Esophagus squamous epithelium (tissue), 5 donors: ENCODE measurements around the gene RPUSD4. TPM values are rescaled to one million over a fixed set of nuclear protein-coding genes. Genes with fewer than 3 reads are reported as not detected.

Experiments used
- DNase-seq: peaks from one replicate; lab custom pipeline; 2025; lab: John Stamatoyannopoulos, UW
- H3K27ac ChIP-seq, 4 donors: fragments of 200-600 bp; sonication (generic); one replicate each; pipeline ENCODE4 v1.5.1; 2016 to 2019; ENCODE audit warnings: mild to moderate bottlenecking in 1 of 4
- H3K27me3 ChIP-seq, 4 donors: fragments of 200-600 bp; sonication (generic); 1 replicate in 3 of 4; 2 replicates in 1 of 4; pipeline versions ENCODE4 v1.5.1 to v1.6.0; 2017 to 2021; ENCODE audit warnings: antibody characterized with exemption in 1 of 4
- H3K36me3 ChIP-seq, 3 donors: fragments of 200-600 bp; sonication (generic); one replicate each; pipeline ENCODE4 v1.5.1; 2016 to 2019
- H3K4me1 ChIP-seq, 3 donors: fragments of 200-600 bp; sonication (generic); one replicate each; pipeline ENCODE4 v1.5.1; 2017 to 2019
- H3K4me3 ChIP-seq, 4 donors: fragments of 200-600 bp; sonication (generic); 1 replicate in 3 of 4; 2 replicates in 1 of 4; pipeline ENCODE4 v1.5.1; 2016 to 2019; ENCODE audit warnings: mild to moderate bottlenecking in 2 of 4, moderate library complexity in 1 of 4
- H3K9me3 ChIP-seq, 3 donors: fragments of 200-600 bp; sonication (generic); one replicate each; pipeline ENCODE4 v1.5.1; 2016 to 2019
- POLR2A ChIP-seq, 4 donors: fragments of 450-650 bp; IDR thresholded peaks; one replicate each; pipeline ENCODE4 v1.6.1; 2017; ENCODE audit warnings: antibody characterized with exemption in 4 of 4, mild to moderate bottlenecking in 4 of 4, moderate library complexity in 3 of 4
- WGBS, 2 donors: methylation state at CpG; one replicate each; pipeline ENCODE4 v1.1.5; 2018; 5-methylcytosine and 5-hydroxymethylcytosine counted together
- intact Hi-C: fragments of 100-400 bp; cut with DNase I; formaldehyde crosslinking; loops from one replicate; pipeline ENCODE4 v1.15.0; 2022
- total RNA-seq, 4 donors: library from RNA; depleted of rRNA; stranded (reverse); fragments of >200 nt; gene quantifications; one replicate each; pipeline ENCODE4 v1.1.0, GENCODE V29; 2016
- TF ChIP-seq, protein P1 (sequence below), 6 experiments: fragments of 450-650 bp in 4 of 6; fragments of 200-600 bp in 2 of 6; sonication (generic) in 2 of 6; IDR thresholded peaks; one replicate each; pipeline ENCODE4 v1.5.1; 2016 to 2019; ENCODE audit warnings: antibody characterized with exemption in 6 of 6, mild to moderate bottlenecking in 4 of 6, moderate library complexity in 4 of 6
- donor health status: DM: yes; HTN: yes; CAD: no.

The RPUSD4 gene
- total RNA-seq, 4 donors from 2014 or later = 11.7 to 28.6 (median 18.4) TPM

DNA sequence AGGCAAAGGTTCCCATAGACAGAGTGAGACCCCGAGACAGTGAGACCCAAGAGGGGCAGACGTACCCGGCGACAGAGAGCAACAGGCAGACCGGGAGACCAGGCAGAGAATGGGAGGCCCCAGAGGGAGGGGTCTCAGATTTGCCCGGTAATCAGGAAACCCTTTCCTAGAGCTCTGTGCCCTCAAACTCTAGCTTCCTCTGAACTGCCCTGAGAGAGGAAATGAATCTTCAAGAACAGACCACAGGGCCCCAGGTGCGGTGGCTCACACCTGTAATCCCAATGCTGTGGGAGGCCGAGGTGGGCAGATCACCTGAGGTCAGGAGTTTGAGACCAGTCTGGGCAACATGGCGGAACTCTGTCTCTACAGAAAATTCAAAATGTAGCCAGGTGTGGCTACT is 47.7 kb downstream of the RPUSD4 start:
- peaks cover 0 to 5% (median 0%) of the 10 kb centered on the region in 4 donors for H3K27me3 ChIP-seq
- no peak for TF ChIP-seq POLR2A (IDR thresholded peaks at IDR 0.05)
- TF ChIP-seq, protein P1, sequence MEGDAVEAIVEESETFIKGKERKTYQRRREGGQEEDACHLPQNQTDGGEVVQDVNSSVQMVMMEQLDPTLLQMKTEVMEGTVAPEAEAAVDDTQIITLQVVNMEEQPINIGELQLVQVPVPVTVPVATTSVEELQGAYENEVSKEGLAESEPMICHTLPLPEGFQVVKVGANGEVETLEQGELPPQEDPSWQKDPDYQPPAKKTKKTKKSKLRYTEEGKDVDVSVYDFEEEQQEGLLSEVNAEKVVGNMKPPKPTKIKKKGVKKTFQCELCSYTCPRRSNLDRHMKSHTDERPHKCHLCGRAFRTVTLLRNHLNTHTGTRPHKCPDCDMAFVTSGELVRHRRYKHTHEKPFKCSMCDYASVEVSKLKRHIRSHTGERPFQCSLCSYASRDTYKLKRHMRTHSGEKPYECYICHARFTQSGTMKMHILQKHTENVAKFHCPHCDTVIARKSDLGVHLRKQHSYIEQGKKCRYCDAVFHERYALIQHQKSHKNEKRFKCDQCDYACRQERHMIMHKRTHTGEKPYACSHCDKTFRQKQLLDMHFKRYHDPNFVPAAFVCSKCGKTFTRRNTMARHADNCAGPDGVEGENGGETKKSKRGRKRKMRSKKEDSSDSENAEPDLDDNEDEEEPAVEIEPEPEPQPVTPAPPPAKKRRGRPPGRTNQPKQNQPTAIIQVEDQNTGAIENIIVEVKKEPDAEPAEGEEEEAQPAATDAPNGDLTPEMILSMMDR (IDR thresholded peaks at IDR 0.05) = no peak
- H3K27ac ChIP-seq = no peak overlapping the region
- H3K9me3 ChIP-seq = no peaks in the 10 kb centered on the region
- intact Hi-C loops = no loop called here
- H3K4me1 ChIP-seq = peaks cover 4 to 18% (median 7%) of the 10 kb centered on the region in 3 donors
- no peak for DNase-seq
- no peaks in the 10 kb centered on the region for H3K36me3 ChIP-seq
- no peak overlapping the region for H3K4me3 ChIP-seq
- WGBS, 2 donors = 71 to 92% methylated on average over 4 to 9 of the region's 9 CpGs

DNA sequence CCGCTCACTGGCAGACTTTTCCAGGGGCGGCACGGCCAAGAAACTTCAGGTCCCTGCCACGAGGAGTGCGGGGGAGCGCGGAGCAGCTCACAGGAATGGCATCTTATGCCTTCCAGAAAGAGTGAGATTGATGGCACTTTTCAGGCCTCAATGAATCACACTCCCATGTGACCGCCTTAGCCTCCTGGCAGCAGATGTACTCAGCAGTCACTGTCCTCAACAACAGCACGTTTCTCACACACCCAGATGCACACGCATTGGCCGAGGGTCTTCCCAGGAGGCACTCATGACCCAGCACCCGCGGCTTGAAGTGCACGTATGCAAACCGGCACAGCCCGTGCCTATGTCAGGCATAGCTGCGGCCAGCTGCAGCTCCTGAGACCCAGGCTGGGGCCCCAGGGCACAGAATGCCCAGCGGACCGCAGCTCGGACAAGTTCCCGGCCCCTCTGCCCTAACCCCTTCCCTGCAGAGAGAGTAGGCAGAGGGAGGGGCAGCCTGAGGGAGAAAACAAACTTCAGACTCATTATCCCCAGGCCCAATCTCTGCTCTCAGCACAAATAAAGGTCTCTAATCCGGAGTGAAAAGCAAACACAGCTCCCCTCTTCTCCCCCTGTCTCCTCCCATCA is 48.3 kb downstream of the RPUSD4 start:
- 26 to 36% methylated on average over 8 to 13 of the region's 22 CpGs for WGBS, 2 donors
- Histone ChIP-seq H3K27me3 (peaks cover 0 to 5% (median 0%) of the 10 kb centered on the region in 4 donors), H3K27ac (peak overlapping the region in 2 of 4 donors; percentile 15 to 25), H3K4me1 (peaks cover 4 to 18% (median 7%) of the 10 kb centered on the region in 3 donors), H3K4me3 (no peak overlapping the region), H3K9me3 (no peaks in the 10 kb centered on the region), H3K36me3 (no peaks in the 10 kb centered on the region)
- DNase-seq = no peak
- intact Hi-C loops = no loop called here
- TF ChIP-seq, protein P1 (IDR thresholded peaks at IDR 0.05) = peak in 2 of 6 experiments; percentile 6 to 10
- no peak for TF ChIP-seq POLR2A (IDR thresholded peaks at IDR 0.05)

DNA sequence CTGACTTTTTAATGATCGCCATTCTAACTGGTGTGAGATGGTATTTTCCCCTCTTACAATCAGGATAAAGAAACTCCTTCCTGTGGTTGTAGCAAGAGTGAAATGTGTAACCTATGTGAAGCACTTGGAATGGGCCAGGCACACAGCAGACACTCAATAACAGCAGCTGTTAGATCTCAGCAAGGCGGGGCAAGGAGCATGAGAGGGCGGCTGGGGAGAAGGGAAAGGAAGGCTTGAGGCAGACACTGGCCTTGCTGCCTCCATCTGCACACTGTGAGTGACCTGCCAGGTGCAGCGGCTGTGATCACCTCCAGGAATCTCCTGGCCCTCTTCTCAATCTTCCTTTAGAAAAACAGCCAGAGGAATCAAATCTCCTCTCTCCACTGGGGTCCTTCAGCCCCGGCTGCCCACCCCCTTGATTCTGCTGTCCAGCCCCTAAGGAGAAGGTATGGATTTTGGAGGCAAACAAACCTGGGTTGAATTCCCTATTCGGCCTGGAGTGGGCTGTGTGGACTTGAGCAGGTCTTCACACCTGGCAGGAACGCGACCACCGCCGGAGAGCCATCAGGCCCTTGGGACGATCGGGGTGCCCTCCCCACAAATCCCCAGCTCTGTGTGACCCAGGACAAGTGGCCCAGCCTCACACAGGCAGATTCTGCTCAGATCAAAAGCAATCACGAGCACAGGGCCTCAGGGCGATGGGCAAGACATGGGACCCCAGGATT is 49.0 kb downstream of the RPUSD4 start:
- H3K9me3 ChIP-seq = no peaks in the 10 kb centered on the region
- peaks cover 4 to 18% (median 7%) of the 10 kb centered on the region in 3 donors for H3K4me1 ChIP-seq
- peak overlapping the region in 1 of 4 donors; percentile 25 for H3K27ac ChIP-seq
- H3K4me3 ChIP-seq = no peak overlapping the region
- DNase-seq = no peak
- peaks cover 0 to 5% (median 0%) of the 10 kb centered on the region in 4 donors for H3K27me3 ChIP-seq
- TF ChIP-seq POLR2A (IDR thresholded peaks at IDR 0.05) = no peak
- TF ChIP-seq, protein P1 (IDR thresholded peaks at IDR 0.05) = no peak
- H3K36me3 ChIP-seq = no peaks in the 10 kb centered on the region
- 77 to 81% methylated on average over 7 to 10 of the region's 14 CpGs for WGBS, 2 donors
- intact Hi-C loops = no loop called here

DNA sequence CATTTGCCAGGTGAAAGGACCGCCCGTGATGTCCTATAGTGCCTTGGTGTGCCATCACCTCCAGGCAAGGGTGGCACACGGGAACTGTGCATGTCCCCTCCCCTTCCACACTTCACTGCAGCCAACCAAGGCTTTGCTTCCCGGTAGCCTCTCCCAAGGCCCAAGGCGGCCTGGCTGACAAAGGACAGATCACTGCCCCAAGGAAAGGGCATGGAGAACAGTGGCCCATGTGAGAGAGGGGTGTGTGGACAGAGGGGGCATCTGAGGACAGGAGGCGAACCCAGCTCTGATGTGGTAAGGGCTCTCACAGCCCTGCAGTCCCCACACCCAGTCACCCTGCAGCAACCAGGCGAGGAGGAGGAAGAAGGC is 50.4 kb downstream of the RPUSD4 start:
- DNase-seq = no peak
- intact Hi-C loops = no loop called here

More for the DNA sequence above, 50.4 kb downstream of the RPUSD4 start:
- 67 to 80% methylated on average over 1 of the region's 7 CpGs for WGBS, 2 donors
- no peaks in the 10 kb centered on the region for H3K9me3 ChIP-seq
- H3K4me3 ChIP-seq = no peak overlapping the region
- no peaks in the 10 kb centered on the region for H3K36me3 ChIP-seq
- TF ChIP-seq, protein P1 (IDR thresholded peaks at IDR 0.05) = no peak
- TF ChIP-seq POLR2A (IDR thresholded peaks at IDR 0.05) = no peak
- H3K4me1 ChIP-seq = peaks cover 4 to 18% (median 7%) of the 10 kb centered on the region in 3 donors
- H3K27me3 ChIP-seq = peaks cover 0 to 5% (median 0%) of the 10 kb centered on the region in 4 donors
- H3K27ac ChIP-seq = no peak overlapping the region
